ENCODE results near the gene NPR1.

NPR1 gene

DNA sequence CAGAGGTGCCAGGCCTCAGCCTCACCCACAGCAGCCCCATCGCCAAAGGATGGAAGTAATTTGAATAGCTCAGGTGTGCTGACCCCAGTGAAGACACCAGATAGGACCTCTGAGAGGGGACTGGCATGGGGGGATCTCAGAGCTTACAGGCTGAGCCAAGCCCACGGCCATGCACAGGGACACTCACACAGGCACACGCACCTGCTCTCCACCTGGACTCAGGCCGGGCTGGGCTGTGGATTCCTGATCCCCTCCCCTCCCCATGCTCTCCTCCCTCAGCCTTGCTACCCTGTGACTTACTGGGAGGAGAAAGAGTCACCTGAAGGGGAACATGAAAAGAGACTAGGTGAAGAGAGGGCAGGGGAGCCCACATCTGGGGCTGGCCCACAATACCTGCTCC lies 15.0 kb downstream of the NPR1 start:
- no peaks in the 10 kb centered on the region for H3K27me3 ChIP-seq (ENCODE audit: insufficient read depth, insufficient read length)
- H3K9me3 ChIP-seq (ENCODE audit: insufficient read depth, low read length): no peaks in the 10 kb centered on the region
- peaks cover 18% of the 10 kb centered on the region for H3K4me1 ChIP-seq (ENCODE audit: insufficient read depth, insufficient read length)
- H3K4me3 ChIP-seq (ENCODE audit: insufficient read length, low read depth): no peak overlapping the region
- H3K36me3 ChIP-seq (ENCODE audit: insufficient read depth, insufficient read length, low read length): no peaks in the 10 kb centered on the region
- TF ChIP-seq ZNF274 (IDR thresholded peaks at IDR 0.05; ENCODE audit: low read depth, low read length) (no peak), YY1 (IDR thresholded peaks at IDR 0.05; ENCODE audit: insufficient read depth, insufficient read length) (no peak), SUZ12 (IDR thresholded peaks at IDR 0.05; ENCODE audit: extremely low read depth, insufficient read depth, insufficient read length) (no peak)
- no peak overlapping the region for H3K9ac ChIP-seq (ENCODE audit: insufficient read length, low read depth)
- no peak for DNase-seq (ENCODE audit: low read depth, low spot score)

DNA sequence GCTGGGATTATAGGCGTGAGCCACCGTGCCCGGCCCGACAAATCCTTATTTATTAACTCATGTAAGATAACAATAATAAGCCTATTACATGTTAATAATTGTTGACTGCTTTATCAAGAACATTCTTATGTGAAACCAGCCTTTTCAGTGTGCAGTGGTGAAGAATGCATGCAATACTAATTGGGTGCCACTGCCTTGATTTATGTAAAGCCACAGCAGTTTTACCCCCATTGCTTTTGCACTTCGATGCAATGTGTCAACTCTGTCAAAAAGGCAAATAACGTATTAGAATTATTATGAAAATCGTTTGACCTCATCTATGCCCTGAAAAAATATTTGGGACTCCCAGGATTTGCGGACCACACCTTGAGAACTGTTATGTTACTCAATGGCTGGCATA lies 18.3 kb downstream of the NPR1 start:
- no peaks in the 10 kb centered on the region for H3K9me3 ChIP-seq (ENCODE audit: insufficient read depth, low read length)
- no peak overlapping the region for H3K4me3 ChIP-seq (ENCODE audit: insufficient read length, low read depth)
- no peak for DNase-seq (ENCODE audit: low read depth, low spot score)
- peaks cover 18% of the 10 kb centered on the region for H3K4me1 ChIP-seq (ENCODE audit: insufficient read depth, insufficient read length)
- no peaks in the 10 kb centered on the region for H3K36me3 ChIP-seq (ENCODE audit: insufficient read depth, insufficient read length, low read length)
- H3K9ac ChIP-seq (ENCODE audit: insufficient read length, low read depth): no peak overlapping the region
- no peak for TF ChIP-seq SUZ12 (IDR thresholded peaks at IDR 0.05; ENCODE audit: extremely low read depth, insufficient read depth, insufficient read length)
- no peak for TF ChIP-seq YY1 (IDR thresholded peaks at IDR 0.05; ENCODE audit: insufficient read depth, insufficient read length)
- no peak for TF ChIP-seq ZNF274 (IDR thresholded peaks at IDR 0.05; ENCODE audit: low read depth, low read length)
- no peaks in the 10 kb centered on the region for H3K27me3 ChIP-seq (ENCODE audit: insufficient read depth, insufficient read length)

- H3K4me3 ChIP-seq (ENCODE audit: insufficient read length, low read depth): no peak overlapping the region
- no peaks in the 10 kb centered on the region for H3K36me3 ChIP-seq (ENCODE audit: insufficient read depth, insufficient read length, low read length)
- peak overlapping the region; percentile 6 for H3K9ac ChIP-seq (ENCODE audit: insufficient read length, low read depth)
- TF ChIP-seq SUZ12 (IDR thresholded peaks at IDR 0.05; ENCODE audit: extremely low read depth, insufficient read depth, insufficient read length) (no peak), YY1 (IDR thresholded peaks at IDR 0.05; ENCODE audit: insufficient read depth, insufficient read length) (no peak), ZNF274 (IDR thresholded peaks at IDR 0.05; ENCODE audit: low read depth, low read length) (no peak)
- no peaks in the 10 kb centered on the region for H3K9me3 ChIP-seq (ENCODE audit: insufficient read depth, low read length)
- peak; percentile 78 for DNase-seq (ENCODE audit: low read depth, low spot score)
- peaks cover 18% of the 10 kb centered on the region for H3K4me1 ChIP-seq (ENCODE audit: insufficient read depth, insufficient read length)
- H3K27me3 ChIP-seq (ENCODE audit: insufficient read depth, insufficient read length): no peaks in the 10 kb centered on the region
These were observed 18.9 kb downstream of the NPR1 start for GRCh38 chr1:153697191-153698019.

DNA sequence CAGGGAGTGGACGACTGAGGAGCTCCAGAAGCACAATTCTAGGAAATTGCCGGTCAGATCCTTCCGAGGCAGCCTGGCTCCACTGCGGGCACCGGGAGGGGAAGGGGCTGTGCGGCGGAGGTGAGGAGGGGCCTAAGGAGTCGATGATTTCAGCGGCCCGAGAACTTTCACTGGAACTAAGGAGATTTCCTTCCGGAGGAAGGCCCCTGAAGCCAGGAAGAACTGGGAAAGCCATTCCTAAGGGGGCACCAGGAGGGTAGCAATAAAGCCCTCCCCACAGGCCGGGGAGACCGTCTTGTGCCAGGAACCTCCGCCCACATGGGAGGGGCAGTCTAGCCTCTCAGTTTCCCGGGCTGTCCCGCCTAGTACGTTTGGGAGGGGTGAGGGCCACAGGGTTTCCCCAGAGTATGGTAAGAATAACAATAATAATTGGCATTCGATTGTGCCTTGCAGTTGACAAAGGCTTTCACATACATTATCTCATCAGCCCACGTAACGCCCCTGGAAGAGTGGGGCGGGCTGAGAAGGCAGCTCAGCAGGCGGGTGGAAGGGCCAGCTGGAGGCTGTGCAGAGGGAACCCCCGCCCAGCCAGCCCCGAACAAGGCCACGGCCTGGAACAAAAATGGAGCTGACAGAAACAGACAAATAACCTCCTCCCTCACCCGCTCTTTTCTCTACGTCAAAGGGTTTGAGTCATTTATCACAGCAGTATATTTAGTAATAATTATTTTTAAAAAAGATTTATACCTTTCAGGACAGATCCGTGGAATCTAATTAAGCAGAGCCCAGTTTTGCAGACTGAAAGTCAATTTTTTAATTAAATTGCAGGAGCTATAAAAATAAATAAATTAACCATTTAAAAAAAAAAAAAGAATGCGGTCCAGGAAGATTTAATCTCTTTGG lies 19.8 kb downstream of the NPR1 start:
- H3K36me3 ChIP-seq (ENCODE audit: insufficient read depth, insufficient read length, low read length): no peaks in the 10 kb centered on the region
- no peaks in the 10 kb centered on the region for H3K9me3 ChIP-seq (ENCODE audit: insufficient read depth, low read length)
- H3K4me3 ChIP-seq (ENCODE audit: insufficient read length, low read depth): no peak overlapping the region
- DNase-seq (ENCODE audit: low read depth, low spot score): no peak
- peak overlapping the region; percentile 33 for H3K9ac ChIP-seq (ENCODE audit: insufficient read length, low read depth)
- no peak for TF ChIP-seq SUZ12 (IDR thresholded peaks at IDR 0.05; ENCODE audit: extremely low read depth, insufficient read depth, insufficient read length)
- TF ChIP-seq ZNF274 (IDR thresholded peaks at IDR 0.05; ENCODE audit: low read depth, low read length): no peak
- TF ChIP-seq YY1 (IDR thresholded peaks at IDR 0.05; ENCODE audit: insufficient read depth, insufficient read length): no peak
- H3K4me1 ChIP-seq (ENCODE audit: insufficient read depth, insufficient read length): peaks cover 18% of the 10 kb centered on the region
- no peaks in the 10 kb centered on the region for H3K27me3 ChIP-seq (ENCODE audit: insufficient read depth, insufficient read length)

GRCh38 chr1:153698923-153699714 lies 20.6 kb downstream of the NPR1 start:
- DNase-seq (ENCODE audit: low read depth, low spot score): no peak

DNA sequence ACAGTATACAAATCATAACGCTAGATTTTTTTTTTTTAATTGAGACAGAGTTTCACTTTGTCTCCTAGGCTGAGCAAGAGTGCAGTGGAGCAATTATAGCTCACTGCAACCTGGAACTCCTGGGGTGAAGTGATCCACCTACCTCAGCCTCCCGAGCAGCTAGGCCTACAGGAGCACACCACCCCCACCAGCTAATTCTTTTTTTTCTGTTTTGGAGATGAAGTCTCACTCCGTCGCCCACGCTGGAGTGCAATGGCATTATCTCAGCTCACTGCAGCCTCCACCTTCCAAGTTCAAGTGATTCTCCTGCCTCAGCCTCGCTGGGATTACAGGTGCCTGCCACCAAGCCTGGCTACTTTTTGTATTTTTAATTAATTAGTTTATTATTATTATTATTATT lies 21.3 kb downstream of the NPR1 start:
- Histone ChIP-seq H3K9me3 (ENCODE audit: insufficient read depth, low read length) (no peaks in the 10 kb centered on the region), H3K4me3 (ENCODE audit: insufficient read length, low read depth) (no peak overlapping the region), H3K27me3 (ENCODE audit: insufficient read depth, insufficient read length) (no peaks in the 10 kb centered on the region), H3K9ac (ENCODE audit: insufficient read length, low read depth) (no peak overlapping the region), H3K4me1 (ENCODE audit: insufficient read depth, insufficient read length) (peaks cover 18% of the 10 kb centered on the region), H3K36me3 (ENCODE audit: insufficient read depth, insufficient read length, low read length) (no peaks in the 10 kb centered on the region)
- DNase-seq (ENCODE audit: low read depth, low spot score): no peak
- no peak for TF ChIP-seq YY1 (IDR thresholded peaks at IDR 0.05; ENCODE audit: insufficient read depth, insufficient read length)
- no peak for TF ChIP-seq ZNF274 (IDR thresholded peaks at IDR 0.05; ENCODE audit: low read depth, low read length)

More at GRCh38 chr1:153698923-153699714, 20.6 kb downstream of the NPR1 start:
- Histone ChIP-seq H3K27me3 (ENCODE audit: insufficient read depth, insufficient read length) (no peaks in the 10 kb centered on the region), H3K9ac (ENCODE audit: insufficient read length, low read depth) (no peak overlapping the region), H3K36me3 (ENCODE audit: insufficient read depth, insufficient read length, low read length) (no peaks in the 10 kb centered on the region), H3K4me1 (ENCODE audit: insufficient read depth, insufficient read length) (peaks cover 18% of the 10 kb centered on the region), H3K9me3 (ENCODE audit: insufficient read depth, low read length) (no peaks in the 10 kb centered on the region), H3K4me3 (ENCODE audit: insufficient read length, low read depth) (no peak overlapping the region)
- TF ChIP-seq SUZ12 (IDR thresholded peaks at IDR 0.05; ENCODE audit: extremely low read depth, insufficient read depth, insufficient read length) (no peak), YY1 (IDR thresholded peaks at IDR 0.05; ENCODE audit: insufficient read depth, insufficient read length) (no peak), ZNF274 (IDR thresholded peaks at IDR 0.05; ENCODE audit: low read depth, low read length) (no peak)
